Hindlimb muscle (tissue), 1 donor: ENCODE data around the gene ATXN7. TPM values are rescaled to one million over a fixed set of nuclear protein-coding genes. Genes with fewer than 3 reads are reported as not detected.

Experiments
- DNase-seq: peaks from one replicate; pipeline ENCODE4 v3.0.0-alpha.2; 2013
- polyA plus RNA-seq: library from polyadenylated mRNA; unstranded; fragments of 120-200 nt; gene quantifications from one replicate; pipeline ENCODE4 v1.2.1, GENCODE V29; 2013; ENCODE audit not compliant: insufficient read length

The ATXN7 gene
- polyA plus RNA-seq, 1 donor, result 13.6 TPM

- no peak for DNase-seq
Observed at GRCh38 chr3:63864965-63865327, 1.3 kb downstream of the ATXN7 start.

GRCh38 chr3:63867225-63867624 lies 3.6 kb downstream of the ATXN7 start:
- no peak for DNase-seq

- no peak for DNase-seq
Observed at GRCh38 chr3:63869940-63870614, 6.4 kb downstream of the ATXN7 start.

GRCh38 chr3:63870615-63871005 lies 6.9 kb downstream of the ATXN7 start:
- DNase-seq, result no peak

GRCh38 chr3:63872135-63872924 lies 8.7 kb downstream of the ATXN7 start:
- DNase-seq, result no peak

GRCh38 chr3:63874769-63875168 lies 11.1 kb downstream of the ATXN7 start:
- DNase-seq, result no peak

GRCh38 chr3:63875510-63875909 lies 11.8 kb downstream of the ATXN7 start:
- no peak for DNase-seq

GRCh38 chr3:63876260-63876659 lies 12.6 kb downstream of the ATXN7 start:
- no peak for DNase-seq

- no peak for DNase-seq
Observed at GRCh38 chr3:63877737-63878393, 14.2 kb downstream of the ATXN7 start.

- DNase-seq, result no peak
Observed at GRCh38 chr3:63878394-63879060, 14.9 kb downstream of the ATXN7 start.

GRCh38 chr3:63880653-63881052 lies 17.0 kb downstream of the ATXN7 start:
- DNase-seq, result no peak

GRCh38 chr3:63886858-63887257 lies 23.2 kb downstream of the ATXN7 start:
- no peak for DNase-seq

GRCh38 chr3:63891518-63891917 lies 27.9 kb downstream of the ATXN7 start:
- no peak for DNase-seq

- no peak for DNase-seq
Observed at GRCh38 chr3:63892773-63893352, 29.2 kb downstream of the ATXN7 start.

- no peak for DNase-seq
Observed at GRCh38 chr3:63895422-63896189, 31.9 kb downstream of the ATXN7 start.

- DNase-seq, result no peak
Observed at GRCh38 chr3:63896332-63897030, 32.8 kb downstream of the ATXN7 start.

GRCh38 chr3:63900010-63900409 lies 36.3 kb downstream of the ATXN7 start:
- DNase-seq, result no peak

- no peak for DNase-seq
Observed at GRCh38 chr3:63900459-63900858, 36.8 kb downstream of the ATXN7 start.

- no peak for DNase-seq
Observed at GRCh38 chr3:63905731-63906620, 42.3 kb downstream of the ATXN7 start.

- DNase-seq, result no peak
Observed at GRCh38 chr3:63908081-63908736, 44.5 kb downstream of the ATXN7 start.
